GM18858 (cell line): Measurements from ENCODE around the gene KANK2.
"Not testable (repeated sequence)": the region's sequence is repeated elsewhere in the genome, so short reads cannot be mapped to it uniquely, and the experiment has no call there.

Experiments
- ATAC-seq: cut with Tn5 transposase; IDR thresholded peaks from one replicate; pipeline ENCODE4 v1.9.1; 2021; ENCODE audit not compliant: unreplicated experiment

Gene KANK2

DNA sequence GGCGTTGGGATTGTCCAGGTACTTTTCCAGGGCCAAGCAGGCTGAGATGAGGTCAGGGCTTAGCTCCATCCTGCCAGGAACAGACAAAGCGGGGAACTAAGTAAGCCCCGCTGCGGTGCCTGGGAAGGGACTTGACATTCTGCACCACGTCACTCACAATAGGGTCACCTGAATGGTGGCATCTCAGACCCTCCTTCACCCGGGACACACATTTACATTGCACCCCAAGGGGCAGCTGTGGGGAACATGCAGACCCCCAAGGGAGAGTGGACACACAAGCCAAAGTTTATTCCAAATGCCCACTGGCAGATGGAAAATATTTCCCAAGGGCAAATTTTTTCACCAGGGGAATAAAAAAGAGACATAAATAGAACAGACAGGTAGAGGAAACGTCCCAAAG lies 21.4 kb downstream of the KANK2 start:
- ATAC-seq = no peak

DNA sequence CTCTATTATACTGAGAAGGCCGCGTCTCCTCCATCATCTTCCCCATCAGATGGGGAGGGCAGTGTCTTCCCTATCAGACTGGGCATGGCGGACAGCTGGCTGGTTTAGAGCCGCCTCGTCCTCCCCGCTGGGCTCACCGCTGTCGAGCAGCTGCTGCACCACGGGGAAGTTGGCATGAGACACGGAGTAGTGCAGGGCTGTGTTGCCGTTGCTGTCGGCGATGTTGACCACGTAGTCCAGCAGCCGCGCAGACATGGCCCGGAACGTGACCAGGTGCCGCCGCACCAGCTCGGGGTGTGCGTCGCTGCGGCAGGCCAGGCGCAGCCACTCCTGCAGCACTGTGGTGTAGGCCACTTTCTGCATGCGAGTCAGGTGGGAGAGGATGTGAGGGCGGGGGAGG lies 23.0 kb downstream of the KANK2 start:
- ATAC-seq = no peak

DNA sequence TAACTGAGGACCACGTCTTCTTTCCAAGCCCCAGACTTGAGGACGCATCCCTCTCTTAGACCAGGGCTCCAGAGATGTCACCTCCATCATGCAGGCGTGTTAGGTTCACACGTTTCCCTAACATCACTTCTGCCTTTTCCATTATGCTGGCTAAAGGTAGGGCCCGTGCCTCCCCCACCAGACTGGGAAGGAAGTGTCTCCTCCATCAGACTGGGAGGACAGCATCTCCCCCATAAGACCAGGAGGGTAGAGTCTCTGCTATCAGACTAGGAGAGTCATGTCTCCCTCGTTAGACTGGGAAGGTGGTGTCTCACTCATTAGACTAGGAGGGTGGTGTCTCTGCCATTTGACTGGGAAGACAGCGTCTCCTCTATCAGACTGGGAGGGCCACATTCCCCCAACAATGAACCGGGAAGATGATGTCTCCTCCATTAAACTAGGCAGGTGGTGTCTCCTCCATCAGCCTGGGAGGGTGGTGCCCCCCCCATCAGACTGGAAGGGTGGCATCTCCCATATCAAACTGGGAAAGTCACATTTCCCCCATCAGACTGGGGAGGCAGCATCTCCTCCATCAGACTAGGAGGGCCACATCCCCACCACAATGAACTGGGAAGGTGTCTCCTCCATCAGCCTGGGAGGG lies 23.7 kb downstream of the KANK2 start:
- ATAC-seq = no peak

DNA sequence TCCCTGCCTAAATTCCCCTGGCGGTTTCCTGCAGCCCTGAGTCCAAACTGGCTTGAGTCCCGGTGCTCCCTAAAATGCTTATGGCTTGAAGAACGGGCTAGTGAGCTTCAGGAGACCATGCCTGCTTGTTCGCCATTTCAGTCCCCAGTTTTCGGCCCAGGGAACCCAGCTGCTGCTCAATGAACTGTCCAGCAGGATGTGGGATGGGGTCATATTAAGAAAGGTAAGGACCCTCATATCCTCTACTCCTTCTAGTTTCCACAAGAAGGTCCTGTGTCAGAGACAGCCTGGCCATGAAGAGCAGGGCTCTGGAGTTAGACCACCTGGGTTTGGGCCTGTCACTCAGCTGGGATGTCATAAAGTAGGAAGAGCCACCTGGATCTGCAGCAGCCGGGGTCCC lies 24.8 kb downstream of the KANK2 start:
- ATAC-seq = no peak

DNA sequence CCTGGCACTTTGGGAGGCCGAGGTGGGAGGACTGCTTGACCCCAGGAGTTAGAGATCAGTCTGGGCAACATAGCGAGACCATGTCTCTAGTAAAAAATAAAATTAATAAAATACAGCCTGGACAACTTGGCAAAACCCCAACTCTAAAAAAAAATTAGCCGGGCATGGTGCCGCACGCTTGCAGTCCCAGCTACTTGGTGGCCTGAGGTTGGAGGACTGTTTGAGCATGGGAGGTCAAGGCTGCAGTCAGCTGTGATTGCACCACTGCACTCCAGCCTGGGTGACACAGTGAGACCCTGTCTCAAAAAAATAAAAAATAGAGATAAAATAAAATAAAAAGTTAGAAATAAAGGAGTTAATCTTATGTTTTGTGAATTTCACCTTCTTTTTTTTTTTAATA lies 26.2 kb downstream of the KANK2 start:
- no peak for ATAC-seq

DNA sequence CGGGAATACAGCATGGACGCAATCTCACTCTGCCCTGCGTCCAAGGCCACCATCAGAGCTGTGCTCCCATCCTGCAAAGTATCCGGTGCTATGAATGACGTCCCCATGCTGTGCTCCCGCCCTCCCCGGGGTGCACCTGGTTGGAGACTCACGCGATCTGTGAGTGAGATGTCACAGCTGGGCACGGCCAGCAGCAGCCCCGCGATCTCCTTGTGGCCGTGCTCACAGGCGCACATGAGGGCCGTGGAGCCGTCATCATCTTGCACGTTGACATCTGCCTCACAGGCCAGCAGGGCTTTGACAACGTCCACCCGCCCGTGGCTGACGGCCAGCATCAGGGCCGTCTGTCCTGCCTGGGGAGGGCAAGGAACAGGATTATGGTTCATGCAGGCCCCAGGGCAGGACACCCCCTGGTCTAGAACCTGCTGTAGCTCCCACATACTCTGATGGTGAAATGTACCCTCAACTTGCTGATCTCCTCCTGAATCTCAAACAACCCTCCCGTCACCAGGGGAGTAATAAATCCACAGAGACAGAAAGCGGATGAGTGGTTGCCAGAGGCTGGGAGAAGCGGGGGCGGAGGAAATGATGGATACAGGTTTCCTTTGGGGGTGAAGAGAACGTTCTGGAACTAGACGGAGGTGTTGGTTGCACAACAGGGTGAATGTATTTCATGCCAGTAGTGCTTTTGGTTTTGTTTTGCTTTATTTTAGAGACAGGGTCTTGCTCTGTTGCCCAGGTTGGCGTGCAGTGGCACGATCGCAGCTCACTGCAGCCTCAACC lies 27.3 kb downstream of the KANK2 start:
- ATAC-seq = no peak

DNA sequence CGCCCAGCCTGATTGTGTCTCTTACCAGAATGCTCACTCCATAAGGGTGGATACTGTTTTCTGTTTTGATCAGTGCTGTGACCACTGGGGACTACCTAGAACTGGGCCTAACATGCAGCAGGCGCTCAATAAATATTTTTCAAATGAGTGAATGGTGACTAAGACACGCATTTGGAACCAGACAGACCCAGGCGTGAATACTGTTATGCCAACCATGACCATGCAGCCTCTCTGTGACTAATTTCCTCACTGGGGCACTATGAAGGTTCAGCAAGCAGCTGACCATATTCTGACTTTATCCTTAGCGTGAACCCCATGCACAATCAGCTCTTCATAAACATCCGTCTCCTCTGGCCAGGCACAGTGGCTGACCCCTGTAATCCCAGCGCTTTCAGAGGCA lies 28.8 kb downstream of the KANK2 start:
- ATAC-seq = no peak

DNA sequence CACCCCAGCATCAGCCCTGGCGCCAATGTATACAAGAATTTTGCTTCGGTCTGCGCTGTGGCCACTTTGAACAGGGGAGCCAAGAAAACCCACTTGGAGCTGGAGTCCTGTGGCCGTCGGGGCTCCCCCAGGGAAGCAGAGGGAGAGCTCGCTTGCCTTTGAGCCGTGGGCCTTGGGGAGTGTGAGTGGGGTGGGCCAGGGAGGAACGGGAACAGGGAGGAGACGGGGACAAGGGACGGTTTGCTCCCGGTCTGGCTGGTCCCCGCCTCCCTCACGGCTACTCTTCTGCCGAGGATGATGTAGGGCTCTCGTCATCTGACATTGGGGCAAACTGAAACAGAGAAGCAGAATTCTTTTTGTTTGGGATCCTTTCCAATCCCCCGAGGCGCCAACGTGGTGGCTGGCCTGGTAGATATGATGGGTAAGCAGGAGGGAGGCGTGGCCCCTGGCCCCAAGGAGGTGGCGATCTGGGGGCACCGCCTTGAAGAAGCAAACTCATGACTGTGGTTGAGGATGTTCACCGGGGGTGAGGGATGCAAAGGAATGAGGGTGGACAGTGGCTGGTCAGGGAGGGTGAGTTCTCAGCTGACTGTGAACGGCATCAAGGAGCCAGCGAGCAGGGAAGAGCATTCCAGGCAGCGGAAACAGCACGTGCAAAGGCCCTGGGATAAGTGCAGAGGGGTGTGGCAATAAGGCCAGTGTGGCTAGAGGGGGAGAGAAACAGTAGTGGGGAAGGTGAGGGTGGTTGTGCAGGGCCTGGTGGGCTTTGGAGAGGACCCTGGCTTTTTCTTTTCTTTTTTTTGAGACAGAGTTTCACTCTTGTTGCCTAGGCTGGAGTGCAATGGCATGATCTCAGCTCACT lies 30.8 kb downstream of the KANK2 start:
- no peak for ATAC-seq

DNA sequence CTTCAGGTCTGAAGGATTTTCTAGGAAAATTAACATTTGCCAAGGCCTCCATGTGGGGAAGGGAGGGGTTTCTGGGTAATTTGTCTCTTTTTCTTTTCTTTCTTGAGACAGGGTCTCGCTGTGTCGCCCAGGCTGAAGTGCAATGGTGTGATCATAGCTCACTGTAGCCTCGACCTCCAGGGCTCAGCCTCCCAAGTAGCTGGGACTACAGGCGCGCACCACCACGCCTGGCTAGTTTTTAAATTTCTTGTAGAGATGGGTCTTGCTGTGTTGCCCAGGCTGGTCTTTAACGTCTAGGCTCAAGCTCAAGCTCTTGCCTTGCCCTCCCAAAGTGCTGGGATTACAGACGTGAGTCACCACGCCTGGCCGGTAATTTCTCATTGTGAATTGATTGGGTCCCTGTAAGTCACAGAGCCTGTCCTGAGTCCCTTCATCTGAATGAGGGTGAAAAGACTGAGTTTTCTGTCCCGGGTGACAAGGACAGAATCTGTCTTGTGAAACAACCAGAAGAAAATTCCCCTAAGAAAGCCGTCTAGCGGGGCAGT lies 31.8 kb downstream of the KANK2 start:
- ATAC-seq = no peak

DNA sequence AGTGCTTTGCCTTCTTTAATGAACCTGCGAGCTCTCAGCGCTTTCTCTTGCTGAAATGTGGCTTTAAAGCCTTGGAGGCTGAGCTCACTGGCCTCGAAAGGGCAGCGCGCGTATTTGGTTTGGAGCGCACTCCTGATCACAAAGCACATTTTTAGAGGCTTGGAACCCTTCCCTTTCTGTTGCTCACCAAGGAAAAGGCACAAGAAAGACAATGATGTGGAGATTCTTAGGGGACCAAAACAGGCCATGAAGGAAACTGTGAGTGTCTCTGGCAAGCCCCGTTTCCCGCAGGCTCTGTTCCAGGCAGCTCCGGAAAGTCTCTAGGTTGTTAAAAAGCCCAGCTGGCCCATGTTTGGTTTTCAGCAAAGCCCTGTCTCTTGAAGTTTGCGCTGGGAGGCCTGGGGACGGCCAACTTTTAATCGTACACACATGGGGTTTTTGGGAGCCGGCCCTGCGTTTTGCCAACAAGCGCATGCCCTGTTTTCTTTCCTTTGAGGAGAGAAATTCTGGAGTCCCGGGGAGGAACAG lies 32.4 kb downstream of the KANK2 start:
- ATAC-seq = no peak

DNA sequence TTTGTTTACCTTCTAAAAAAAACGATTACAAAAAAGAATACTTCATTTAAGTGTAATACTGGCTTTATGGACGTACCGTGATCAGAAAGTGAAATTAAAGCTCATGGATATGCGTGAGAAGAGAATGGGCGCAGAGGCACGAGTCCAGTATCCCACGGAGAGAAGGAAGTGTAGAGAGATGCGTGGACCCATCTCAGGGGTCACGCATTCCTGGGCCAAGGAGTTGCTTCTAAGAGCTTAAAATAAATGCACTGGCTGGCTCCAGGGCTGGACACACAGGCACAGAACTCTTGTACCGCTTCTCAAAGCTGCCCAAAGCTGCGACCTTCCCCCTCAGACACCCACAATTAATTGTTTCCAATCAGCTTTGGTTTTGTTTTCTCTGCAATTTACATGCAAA lies 33.0 kb downstream of the KANK2 start:
- ATAC-seq = no peak

DNA sequence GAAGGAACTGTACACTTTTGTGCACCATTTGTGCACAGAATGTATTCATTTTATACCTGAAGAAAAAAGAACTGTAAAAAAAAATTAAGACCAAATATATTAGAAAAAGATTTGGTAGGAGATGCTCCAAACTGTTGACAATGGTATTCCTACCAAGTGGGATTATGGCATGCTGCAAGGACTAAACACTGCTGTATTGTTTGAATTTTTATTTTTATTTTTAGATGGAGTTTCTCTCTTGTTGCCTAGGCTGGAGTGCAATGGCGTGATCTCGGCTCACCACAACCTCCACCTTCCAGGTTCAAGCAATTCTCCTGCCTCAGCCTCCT lies 36.9 kb downstream of the KANK2 start:
- not testable (repeated sequence) for ATAC-seq

DNA sequence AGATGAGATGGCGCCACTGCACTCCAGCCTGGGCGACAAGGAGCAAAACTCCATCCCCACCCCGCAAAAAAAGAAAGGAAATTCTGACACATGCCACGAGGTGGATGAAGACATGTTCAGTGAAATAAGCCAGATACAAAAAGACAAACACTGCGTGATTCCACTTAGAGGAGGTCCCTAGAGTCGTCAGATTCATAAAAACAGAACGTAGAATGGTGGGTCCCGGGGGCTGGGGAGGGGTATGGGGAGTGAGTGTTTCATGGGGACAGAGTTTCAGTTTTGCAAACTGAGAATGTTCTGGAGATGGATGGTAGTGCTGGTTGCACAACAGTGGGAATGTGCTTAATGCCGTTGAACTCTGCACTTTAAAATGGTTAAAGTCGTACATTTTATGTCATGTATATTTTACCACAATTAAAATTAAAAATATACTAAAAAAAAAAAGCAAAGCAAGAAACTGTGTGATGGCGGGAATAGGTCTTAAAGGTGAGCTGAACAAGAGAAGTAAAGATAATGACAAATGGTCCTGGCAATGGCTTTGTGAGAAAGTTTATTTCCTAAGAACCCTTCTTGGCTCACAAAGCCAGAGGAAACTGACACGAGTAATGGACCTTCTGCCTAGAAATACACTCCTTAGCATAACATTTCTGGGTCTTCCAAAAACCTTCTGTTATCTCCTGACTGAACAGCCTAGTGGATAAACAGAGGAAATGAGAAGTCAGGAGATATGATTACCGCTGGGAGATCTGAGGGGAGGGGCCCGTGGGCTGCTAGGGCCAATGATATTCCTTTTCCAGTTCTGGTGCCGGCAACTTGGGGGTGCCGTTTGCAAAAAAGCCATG lies 37.5 kb downstream of the KANK2 start:
- ATAC-seq = no peak

DNA sequence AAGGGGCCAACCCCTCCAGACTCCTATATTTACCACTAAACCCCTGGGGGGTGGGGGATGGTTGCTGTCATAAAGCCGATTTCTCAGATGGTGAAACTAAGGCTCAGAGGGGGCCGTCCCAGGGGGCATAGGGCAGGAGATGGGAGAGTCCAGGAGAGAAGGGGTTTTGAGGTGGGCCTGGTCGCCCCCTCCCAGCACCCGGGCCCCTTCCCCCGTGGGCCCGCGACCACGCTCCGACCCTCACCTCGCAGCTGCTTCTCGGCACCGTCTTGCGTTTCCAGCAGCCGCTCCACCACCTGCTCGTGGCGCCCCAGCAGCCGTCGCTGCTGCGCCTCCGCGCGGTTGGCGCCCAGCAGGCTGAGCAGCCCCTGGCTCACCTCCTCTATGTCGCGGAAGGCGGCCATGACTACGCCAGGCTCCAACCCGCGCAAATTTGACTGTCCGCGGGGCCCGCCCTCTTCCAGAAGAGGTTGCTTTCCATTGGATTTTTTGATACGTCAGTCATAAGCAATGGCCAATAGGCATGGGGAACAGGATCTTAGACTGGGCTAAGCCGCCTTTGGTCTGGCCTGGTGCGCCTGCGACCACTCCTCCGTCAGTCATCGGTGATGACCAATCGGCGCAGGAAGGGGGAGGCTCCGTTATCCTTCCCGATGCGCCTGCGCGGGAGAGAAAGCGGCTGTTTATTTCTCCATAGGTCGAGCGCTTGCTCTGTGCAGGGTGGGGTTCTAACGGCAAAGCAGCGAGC lies 41.8 kb downstream of the KANK2 start, which contains the start of gene SPC24:
Gene SPC24, minus strand, starts transcription at position 410 of the 748 bp plus-strand sequence. Its CDS starts 6 bp downstream, at position 404.
- ATAC-seq = peak; percentile 92

DNA sequence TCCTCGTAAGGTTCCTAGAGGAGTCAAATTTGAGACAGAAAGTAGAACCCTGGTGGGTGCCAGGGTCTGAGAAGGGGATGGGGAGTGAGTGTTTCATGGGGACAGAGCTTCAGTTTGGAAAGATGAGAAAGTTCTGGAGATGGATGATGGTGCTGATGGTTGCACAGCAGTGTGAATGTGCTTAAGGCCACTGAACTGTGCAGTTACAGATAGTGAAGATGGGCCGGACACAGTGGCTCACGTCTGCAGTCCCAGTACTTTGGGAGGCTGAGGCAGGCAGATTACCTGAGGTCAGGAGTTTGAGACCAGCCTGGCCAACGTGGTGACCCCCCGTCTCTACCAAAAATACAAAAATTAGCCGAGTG lies 42.7 kb downstream of the KANK2 start:
- ATAC-seq = no peak

DNA sequence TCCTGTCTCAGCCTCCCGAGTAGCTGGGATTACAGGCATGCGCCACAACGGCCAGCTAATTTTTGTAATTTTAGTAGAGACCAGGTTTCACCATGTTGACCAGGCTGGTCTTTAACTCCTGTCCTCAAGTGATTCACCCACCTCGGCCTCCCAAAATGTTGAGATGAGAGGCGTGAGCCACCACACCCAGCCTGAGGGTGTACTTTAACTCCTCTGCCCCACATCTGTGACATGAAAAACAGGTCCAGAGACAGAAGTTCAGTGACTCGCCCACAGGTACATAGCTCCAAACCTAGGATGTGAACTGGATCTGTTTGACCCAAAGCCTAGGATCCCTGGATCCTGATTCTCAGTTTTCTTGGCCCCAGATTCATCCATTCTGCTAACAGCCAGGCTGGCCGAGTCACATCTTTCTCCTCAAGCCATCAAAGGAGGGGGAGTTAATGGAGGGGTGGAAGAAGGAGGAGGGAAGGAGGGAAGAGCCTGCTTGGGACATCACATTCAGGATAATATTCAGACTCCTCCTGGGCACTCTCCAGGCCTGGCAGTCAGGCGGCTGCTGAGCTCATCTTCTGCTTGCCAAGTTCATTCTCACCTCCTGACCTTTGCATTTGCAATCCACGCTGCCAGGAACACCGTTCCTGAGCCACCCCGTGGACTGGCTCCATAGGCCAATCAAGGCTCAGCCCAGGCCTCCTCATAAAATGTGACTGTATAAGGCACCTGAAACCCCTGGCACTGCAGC lies 44.9 kb downstream of the KANK2 start:
- no peak for ATAC-seq

DNA sequence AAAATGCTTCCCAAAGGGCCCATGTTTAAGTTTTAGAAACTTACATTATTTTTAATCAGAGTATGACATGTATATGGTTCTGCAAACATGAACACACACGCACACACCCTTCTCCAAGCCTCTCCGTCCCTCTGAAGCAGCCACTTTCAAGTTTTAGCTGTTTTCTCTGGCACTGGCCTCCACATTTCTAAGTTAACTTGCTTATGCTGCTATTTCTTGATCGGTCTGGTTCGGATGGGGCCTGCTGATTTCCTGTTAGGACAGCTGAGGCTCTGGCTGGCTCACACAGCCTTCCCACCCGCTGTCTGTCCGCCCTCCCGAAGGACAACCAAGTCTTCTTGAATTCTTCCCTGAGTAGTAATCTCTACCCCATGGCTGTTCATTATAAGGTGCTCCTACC lies 46.2 kb downstream of the KANK2 start:
- no peak for ATAC-seq

DNA sequence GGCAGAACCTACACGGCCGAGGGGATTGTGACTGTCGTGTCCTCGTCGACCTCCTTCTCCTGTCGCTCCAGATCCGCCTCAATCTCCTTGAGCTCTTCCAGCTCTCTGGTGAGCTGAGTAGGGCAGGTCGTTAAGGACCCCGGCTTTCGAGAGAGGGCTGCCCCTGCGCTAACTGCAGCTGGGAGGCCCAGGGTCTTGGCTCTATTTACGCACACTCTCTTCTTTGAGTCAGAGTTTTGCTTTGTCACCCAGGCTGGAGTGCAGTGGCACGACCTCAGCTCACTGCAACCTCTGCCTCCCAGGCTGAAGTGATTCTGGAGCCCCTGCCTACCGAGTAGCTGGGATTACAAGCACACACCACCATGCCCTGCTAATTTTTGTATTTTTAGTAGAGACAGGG lies 49.3 kb downstream of the KANK2 start:
- no peak for ATAC-seq

DNA sequence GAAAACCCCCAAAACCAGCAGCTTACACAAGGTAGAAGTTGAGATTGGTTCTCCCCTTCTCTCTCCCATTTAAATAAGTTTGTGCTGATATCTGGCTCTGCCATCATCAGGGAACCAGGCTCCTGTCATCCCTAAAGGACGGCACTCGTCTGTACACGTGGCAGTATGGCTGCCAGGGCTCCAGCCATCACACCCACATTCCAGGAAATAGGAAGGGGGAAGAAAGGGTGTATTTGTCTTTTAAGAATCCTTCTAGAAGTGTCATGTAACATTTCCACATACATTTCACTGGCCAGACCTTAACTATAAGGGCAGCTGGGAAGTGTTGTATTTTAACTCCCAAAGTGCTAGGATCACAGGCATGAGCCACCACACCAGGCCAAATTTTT lies 51.8 kb downstream of the KANK2 start:
- ATAC-seq = no peak
